Osteoblast (primary cell): Measurements from ENCODE around the gene NEGR1. TPM values are rescaled to one million over a fixed set of nuclear protein-coding genes. Genes with fewer than 3 reads are reported as not detected.

Experiments
- DNase-seq: peaks from one replicate; pipeline ENCODE4 v3.0.0; 2011; ENCODE audit warnings: low spot score, mixed read lengths; ENCODE audit not compliant: insufficient read length; ENCODE audit errors: missing footprints
- H2AFZ ChIP-seq: 2 replicates; pipeline ENCODE4 v1.6.0; 2011; ENCODE audit warnings: mild to moderate bottlenecking, low read length
- H3K27ac ChIP-seq: 2 replicates; pipeline ENCODE4 v1.5.1; 2011; ENCODE audit warnings: mild to moderate bottlenecking, low read depth, low read length, moderate library complexity
- H3K27me3 ChIP-seq: 2 replicates; pipeline ENCODE4 v1.6.0; 2012; ENCODE audit warnings: mild to moderate bottlenecking, control low read depth, inconsistent platforms, low read length, moderate library complexity; ENCODE audit not compliant: insufficient read depth
- H3K36me3 ChIP-seq: 2 replicates; pipeline ENCODE4 v1.5.1; 2011; ENCODE audit warnings: mild to moderate bottlenecking, low read length, control low read depth, moderate library complexity; ENCODE audit not compliant: insufficient read depth
- H3K4me1 ChIP-seq: 2 replicates; pipeline ENCODE4 v1.5.1; 2011; ENCODE audit warnings: mild to moderate bottlenecking, low read length, control low read depth, moderate library complexity; ENCODE audit not compliant: insufficient read depth
- H3K4me2 ChIP-seq: 2 replicates; pipeline ENCODE4 v1.6.0; 2011; ENCODE audit warnings: mild to moderate bottlenecking, low read length; ENCODE audit not compliant: insufficient read depth
- H3K4me3 ChIP-seq: fragments of 200-600 bp; sonication (generic); 3 replicates; pipeline ENCODE4 v1.5.1; 2012; ENCODE audit warnings: mild to moderate bottlenecking, low read length, inconsistent platforms; ENCODE audit not compliant: insufficient read depth
- H3K79me2 ChIP-seq: 2 replicates; pipeline ENCODE4 v1.6.0; 2012; ENCODE audit warnings: mild to moderate bottlenecking, low read length, control low read depth, inconsistent platforms; ENCODE audit not compliant: insufficient read depth
- H3K9me3 ChIP-seq: 2 replicates; pipeline ENCODE4 v1.5.1; 2011; ENCODE audit warnings: low read depth, low read length, control low read depth
- H4K20me1 ChIP-seq: 2 replicates; pipeline ENCODE4 v1.6.0; 2012; ENCODE audit warnings: mild to moderate bottlenecking, low read length, control low read depth; ENCODE audit not compliant: insufficient read depth
- total RNA-seq: library from RNA; depleted of rRNA; stranded (reverse); fragments of >200 nt; gene quantifications from 2 replicates; pipeline ENCODE4 v1.2.3, GENCODE V29; 2012
- TF ChIP-seq, protein P1 (sequence below): IDR thresholded peaks from 2 replicates; pipeline ENCODE4 v1.5.1; 2011; ENCODE audit warnings: mild to moderate bottlenecking, low read depth, low read length, moderate library complexity; ENCODE audit errors: extremely low read depth

Gene NEGR1
- total RNA-seq, 1 donor, result 18.1 TPM

DNA sequence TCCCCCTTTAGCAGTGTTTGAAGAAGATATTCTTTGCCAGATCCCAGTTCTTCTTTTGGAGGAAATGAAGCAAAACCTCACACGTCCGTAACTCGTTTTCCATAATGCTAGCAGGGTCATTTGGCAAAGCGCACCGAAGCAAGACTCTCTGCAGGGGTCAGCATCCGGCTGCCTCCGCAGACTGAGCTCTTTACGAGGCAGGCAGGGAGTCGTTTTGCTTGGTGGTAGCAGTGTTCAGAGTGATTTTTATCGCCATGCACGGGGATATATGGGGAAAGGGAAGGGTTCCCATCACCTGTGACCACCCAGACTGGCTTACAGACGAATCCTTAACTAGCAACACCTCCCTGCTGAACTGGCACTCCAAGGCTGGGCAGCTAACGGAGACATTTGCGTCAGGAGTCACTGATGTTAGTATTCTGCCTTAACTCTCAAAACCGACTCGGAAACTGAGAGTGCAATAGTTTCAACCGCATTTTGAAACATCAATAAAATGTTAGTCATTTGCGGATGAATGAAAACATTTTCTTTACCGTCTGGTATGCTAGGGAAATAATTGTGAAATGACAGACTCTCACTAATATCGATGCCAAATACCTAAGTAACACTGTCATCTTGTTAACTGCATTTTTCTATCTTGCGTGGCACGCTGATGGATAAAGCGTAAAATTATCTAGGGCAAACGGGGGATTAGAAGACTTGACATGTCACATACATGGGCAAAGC is 2.2 kb upstream of the NEGR1 start:
- Histone ChIP-seq H2AFZ (peak overlapping the region; percentile 89), H4K20me1 (no peaks in the 10 kb centered on the region), H3K79me2 (peaks cover 33% of the 10 kb centered on the region), H3K9me3 (no peaks in the 10 kb centered on the region), H3K4me1 (peaks cover 28% of the 10 kb centered on the region), H3K36me3 (no peaks in the 10 kb centered on the region), H3K4me2 (peak overlapping the region; percentile 100), H3K27me3 (no peaks in the 10 kb centered on the region), H3K4me3 (peak overlapping the region; percentile 92), H3K27ac (peak overlapping the region; percentile 99)
- DNase-seq, result peak; percentile 70
- TF ChIP-seq, protein P1, sequence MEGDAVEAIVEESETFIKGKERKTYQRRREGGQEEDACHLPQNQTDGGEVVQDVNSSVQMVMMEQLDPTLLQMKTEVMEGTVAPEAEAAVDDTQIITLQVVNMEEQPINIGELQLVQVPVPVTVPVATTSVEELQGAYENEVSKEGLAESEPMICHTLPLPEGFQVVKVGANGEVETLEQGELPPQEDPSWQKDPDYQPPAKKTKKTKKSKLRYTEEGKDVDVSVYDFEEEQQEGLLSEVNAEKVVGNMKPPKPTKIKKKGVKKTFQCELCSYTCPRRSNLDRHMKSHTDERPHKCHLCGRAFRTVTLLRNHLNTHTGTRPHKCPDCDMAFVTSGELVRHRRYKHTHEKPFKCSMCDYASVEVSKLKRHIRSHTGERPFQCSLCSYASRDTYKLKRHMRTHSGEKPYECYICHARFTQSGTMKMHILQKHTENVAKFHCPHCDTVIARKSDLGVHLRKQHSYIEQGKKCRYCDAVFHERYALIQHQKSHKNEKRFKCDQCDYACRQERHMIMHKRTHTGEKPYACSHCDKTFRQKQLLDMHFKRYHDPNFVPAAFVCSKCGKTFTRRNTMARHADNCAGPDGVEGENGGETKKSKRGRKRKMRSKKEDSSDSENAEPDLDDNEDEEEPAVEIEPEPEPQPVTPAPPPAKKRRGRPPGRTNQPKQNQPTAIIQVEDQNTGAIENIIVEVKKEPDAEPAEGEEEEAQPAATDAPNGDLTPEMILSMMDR, result peak; percentile 23

GRCh38 chr1:72284084-72284347 is 1.7 kb upstream of the NEGR1 start:
- Histone ChIP-seq H3K4me2 (peak overlapping the region; percentile 100), H4K20me1 (no peaks in the 10 kb centered on the region), H3K27ac (peak overlapping the region; percentile 99), H3K4me3 (peak overlapping the region; percentile 92), H3K9me3 (no peaks in the 10 kb centered on the region), H3K4me1 (peaks cover 33% of the 10 kb centered on the region), H3K36me3 (no peaks in the 10 kb centered on the region), H2AFZ (peak overlapping the region; percentile 89), H3K79me2 (peaks cover 38% of the 10 kb centered on the region), H3K27me3 (no peaks in the 10 kb centered on the region)
- TF ChIP-seq, protein P1, result no peak
- DNase-seq, result no peak

GRCh38 chr1:72283307-72284083 is 1.2 kb upstream of the NEGR1 start:
- peak; percentile 79 for DNase-seq
- H3K4me1 ChIP-seq, result peaks cover 35% of the 10 kb centered on the region
- H3K4me2 ChIP-seq, result peak overlapping the region; percentile 100
- TF ChIP-seq, protein P1, result no peak
- no peaks in the 10 kb centered on the region for H4K20me1 ChIP-seq
- H3K27ac ChIP-seq, result peak overlapping the region; percentile 99
- H3K9me3 ChIP-seq, result no peaks in the 10 kb centered on the region
- H3K4me3 ChIP-seq, result peak overlapping the region; percentile 92
- H3K27me3 ChIP-seq, result no peaks in the 10 kb centered on the region
- H2AFZ ChIP-seq, result peak overlapping the region; percentile 89
- peaks cover 39% of the 10 kb centered on the region for H3K79me2 ChIP-seq
- H3K36me3 ChIP-seq, result no peaks in the 10 kb centered on the region

DNA sequence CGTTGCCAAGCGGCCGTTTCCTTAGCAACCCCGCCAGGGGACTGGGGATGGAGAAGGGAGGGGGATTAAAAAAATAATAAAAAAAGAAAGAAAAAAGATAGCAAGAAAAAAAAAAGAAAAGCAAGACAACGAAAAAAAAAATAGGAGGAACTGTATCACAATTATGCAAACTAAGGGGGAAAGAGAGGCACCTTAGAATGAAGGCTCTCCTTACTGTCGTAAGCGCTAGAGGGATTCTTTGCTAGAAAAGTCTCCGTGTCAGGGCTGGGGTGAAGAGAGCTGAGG is 625 bp upstream of the NEGR1 start:
- H3K4me1 ChIP-seq, result peaks cover 35% of the 10 kb centered on the region
- no peaks in the 10 kb centered on the region for H4K20me1 ChIP-seq
- H2AFZ ChIP-seq, result peak overlapping the region; percentile 89
- no peaks in the 10 kb centered on the region for H3K27me3 ChIP-seq
- H3K9me3 ChIP-seq, result no peaks in the 10 kb centered on the region
- H3K4me3 ChIP-seq, result peak overlapping the region; percentile 92
- H3K27ac ChIP-seq, result peak overlapping the region; percentile 99
- no peak for DNase-seq
- H3K4me2 ChIP-seq, result peak overlapping the region; percentile 100
- H3K36me3 ChIP-seq, result no peaks in the 10 kb centered on the region
- H3K79me2 ChIP-seq, result peaks cover 45% of the 10 kb centered on the region
- TF ChIP-seq, protein P1, result no peak
